Measurements from ENCODE around the gene LASP1. TPM values are rescaled to one million over a fixed set of nuclear protein-coding genes. Genes with fewer than 3 reads are reported as not detected.

The LASP1 gene
- 100 to 1,000 TPM in 3 of 5 donors, 10 to 100 TPM in 2; 93.0 to 183 (median 107) TPM for total RNA-seq
- polyA plus RNA-seq = 100 to 1,000 TPM in 1 of 3 donors, 10 to 100 TPM in 2; 33.7 to 119 (median 94.3) TPM
- long read RNA-seq, donor 1, full-length matches to known transcripts = 20 of 20 reads
- long read RNA-seq, donor 1, partial matches to known transcripts = 0 of 20 reads
- long read RNA-seq, donor 1, other reads (novel, unspliced or antisense) = 0 of 20 reads
- long read RNA-seq, donor 2, full-length matches to known transcripts = 23 of 23 reads
- long read RNA-seq, donor 2, partial matches to known transcripts = 0 of 23 reads
- long read RNA-seq, donor 2, other reads (novel, unspliced or antisense) = 0 of 23 reads
- long read RNA-seq, donor 3, full-length matches to known transcripts = 37 of 37 reads
- long read RNA-seq, donor 3, partial matches to known transcripts = 0 of 37 reads
- long read RNA-seq, donor 3, other reads (novel, unspliced or antisense) = 0 of 37 reads
- long read RNA-seq, donor 4, full-length matches to known transcripts = 3 of 3 reads
- long read RNA-seq, donor 4, partial matches to known transcripts = 0 of 3 reads
- long read RNA-seq, donor 4, other reads (novel, unspliced or antisense) = 0 of 3 reads
- long read RNA-seq, donor 5, full-length matches to known transcripts = 48 of 59 reads
- long read RNA-seq, donor 5, partial matches to known transcripts = 11 of 59 reads
- long read RNA-seq, donor 5, other reads (novel, unspliced or antisense) = 0 of 59 reads
- long read RNA-seq, donor 6, full-length matches to known transcripts = 57 of 73 reads
- long read RNA-seq, donor 6, partial matches to known transcripts = 16 of 73 reads
- long read RNA-seq, donor 6, other reads (novel, unspliced or antisense) = 0 of 73 reads
- long read RNA-seq, donor 7, full-length matches to known transcripts = 39 of 81 reads
- long read RNA-seq, donor 7, partial matches to known transcripts = 42 of 81 reads
- long read RNA-seq, donor 7, other reads (novel, unspliced or antisense) = 0 of 81 reads
- long read RNA-seq, donor 8, full-length matches to known transcripts = 44 of 51 reads
- long read RNA-seq, donor 8, partial matches to known transcripts = 7 of 51 reads
- long read RNA-seq, donor 8, other reads (novel, unspliced or antisense) = 0 of 51 reads
- long read RNA-seq, donor 9, full-length matches to known transcripts = 18 of 193 reads
- long read RNA-seq, donor 9, partial matches to known transcripts = 175 of 193 reads
- long read RNA-seq, donor 9, other reads (novel, unspliced or antisense) = 0 of 193 reads
- long read RNA-seq, donor 10, full-length matches to known transcripts = 12 of 12 reads
- long read RNA-seq, donor 10, partial matches to known transcripts = 0 of 12 reads
- long read RNA-seq, donor 10, other reads (novel, unspliced or antisense) = 0 of 12 reads

DNA sequence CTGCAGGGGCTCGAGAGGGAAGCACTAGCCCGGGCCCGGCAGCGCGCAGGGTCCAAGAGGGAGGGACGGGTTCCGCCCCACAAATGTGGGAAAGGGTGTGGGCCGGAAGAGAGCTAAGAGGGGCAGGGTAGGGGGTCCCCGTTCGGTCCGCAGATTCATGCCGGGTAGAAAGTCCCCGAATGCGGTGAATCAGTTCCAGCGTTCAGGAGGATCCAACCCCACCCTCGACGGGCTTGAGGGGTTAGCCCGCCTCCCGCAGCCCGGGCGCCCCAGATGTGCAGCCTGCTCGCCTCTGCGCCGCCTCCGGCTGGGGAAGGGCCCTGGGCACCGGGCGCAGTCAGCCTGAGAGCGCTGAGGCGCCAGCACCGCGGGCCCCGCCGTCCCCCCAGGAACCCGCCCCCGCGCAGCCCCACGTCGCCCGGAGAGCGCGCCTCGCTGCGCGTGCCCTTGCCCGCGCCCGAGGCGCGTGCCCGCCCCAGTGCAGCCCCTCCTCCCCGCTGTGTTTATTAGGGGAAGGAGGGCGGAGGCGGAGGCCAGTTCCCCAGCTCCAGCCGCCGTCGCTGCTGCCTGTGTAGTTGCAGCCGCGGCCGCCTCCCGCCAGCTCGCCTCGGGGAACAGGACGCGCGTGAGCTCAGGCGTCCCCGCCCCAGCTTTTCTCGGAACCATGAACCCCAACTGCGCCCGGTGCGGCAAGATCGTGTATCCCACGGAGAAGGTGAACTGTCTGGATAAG lies at the start of gene LASP1:
Gene LASP1 (plus strand): TSS at position 533 of the 733 bp plus-strand sequence. CDS start 132 bp downstream, at position 665.
- peak; percentile 92 to 96 for DNase-seq
- Histone ChIP-seq H3K27me3 (no peaks in the 10 kb centered on the region), H3K36me3 (peaks cover 0 to 4% (median 0%) of the 10 kb centered on the region in 4 donors), H3K4me3 (peak within 1 kb of the TSS; percentile 91 to 100 (median 94)), H3K9me3 (no peaks in the 10 kb centered on the region), H3K4me1 (peaks cover 51 to 55% (median 54%) of the 10 kb centered on the region in 4 donors), H3K27ac (peak within 1 kb of the TSS; percentile 95 to 98 (median 97))
- intact Hi-C loops (cut with DNase I; ENCODE audit: low total_unique reads) = no loop called here
- no peak for TF ChIP-seq CTCF (IDR thresholded peaks at IDR 0.05)
- peak; percentile 86 to 100 (median 99) for TF ChIP-seq POLR2AphosphoS5 (IDR thresholded peaks at IDR 0.05)
- peak in 2 of 4 donors; percentile 84 to 96 for TF ChIP-seq POLR2A (IDR thresholded peaks at IDR 0.05)
- TF ChIP-seq EP300 (IDR thresholded peaks at IDR 0.05) = no peak
- WGBS, 5 donors = 0 to 1% (median 0%) methylated on average over 23 to 73 of the region's 73 CpGs

DNA sequence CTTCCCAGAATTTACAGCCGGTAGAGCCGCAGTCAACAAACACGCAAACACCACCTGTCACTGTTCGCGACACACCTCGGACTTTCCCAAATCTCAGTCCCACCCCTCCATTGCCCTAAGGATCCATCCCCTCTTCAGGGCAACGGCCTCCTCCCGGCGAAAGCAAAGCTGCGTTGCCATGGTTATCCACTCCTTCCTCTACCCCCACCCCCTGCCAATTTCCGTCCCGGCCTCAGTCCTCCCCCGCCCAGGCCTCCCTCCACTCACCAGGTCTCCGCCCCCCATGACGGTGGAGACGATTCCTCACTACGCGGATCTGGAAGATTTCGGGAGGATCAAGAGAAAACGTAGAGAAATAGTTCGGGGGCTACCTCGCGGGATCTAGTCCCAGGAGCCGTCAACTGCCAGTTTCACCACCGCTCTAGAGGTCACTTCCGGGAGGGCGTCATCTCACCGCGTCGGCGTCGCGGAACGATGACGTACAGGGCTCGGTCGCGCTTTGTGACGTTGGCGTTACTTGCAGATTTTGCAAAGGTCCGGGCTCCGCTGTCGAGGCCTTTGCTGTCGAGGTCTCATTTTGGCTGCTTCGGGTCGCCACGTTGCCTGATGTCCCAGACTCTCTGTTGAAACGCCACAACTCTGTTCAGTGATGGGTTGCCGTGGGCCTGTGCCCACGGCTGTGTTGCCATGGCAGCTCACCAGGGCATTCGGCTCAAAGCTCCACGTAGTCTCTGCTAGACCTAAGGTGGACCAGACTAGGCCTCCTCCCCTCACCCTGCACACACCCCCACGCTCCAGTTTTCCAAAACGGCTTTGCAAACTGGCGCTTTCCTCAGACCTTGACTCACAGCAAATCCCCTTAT lies 44.7 kb upstream of the LASP1 start, which contains the start of gene CWC25:
Gene CWC25 (minus strand): TSS at position 423 of the 863 bp plus-strand sequence. CDS start 138 bp downstream, at position 285.
- TF ChIP-seq POLR2AphosphoS5 (IDR thresholded peaks at IDR 0.05) (peak; percentile 98 to 100 (median 99)), CTCF (IDR thresholded peaks at IDR 0.05) (no peak), POLR2A (IDR thresholded peaks at IDR 0.05) (peak in 2 of 4 donors; percentile 43 to 87), EP300 (IDR thresholded peaks at IDR 0.05) (peak; percentile 80)
- H3K9me3 ChIP-seq = no peaks in the 10 kb centered on the region
- 1 to 2% (median 1%) methylated on average over 37 to 55 of the region's 55 CpGs for WGBS, 5 donors
- H3K27ac ChIP-seq = peak within 1 kb of the TSS; percentile 95 to 99 (median 99)
- peaks cover 17 to 41% (median 26%) of the 10 kb centered on the region in 4 donors for H3K4me1 ChIP-seq
- intact Hi-C loops (cut with DNase I; ENCODE audit: low total_unique reads) = no loop called here
- H3K27me3 ChIP-seq = no peaks in the 10 kb centered on the region
- peak; percentile 96 to 98 for DNase-seq
- H3K4me3 ChIP-seq = peak within 1 kb of the TSS; percentile 80 to 97 (median 94)
- peaks cover 9 to 22% (median 18%) of the 10 kb centered on the region in 4 donors for H3K36me3 ChIP-seq

GRCh38 chr17:38825762-38826247 lies 44.1 kb upstream of the LASP1 start:
- Histone ChIP-seq H3K36me3 (peaks cover 2 to 15% (median 11%) of the 10 kb centered on the region in 4 donors), H3K4me1 (peaks cover 17 to 41% (median 26%) of the 10 kb centered on the region in 4 donors), H3K4me3 (peak overlapping the region; percentile 80 to 97 (median 94)), H3K9me3 (no peaks in the 10 kb centered on the region), H3K27ac (peak overlapping the region; percentile 95 to 99 (median 99)), H3K27me3 (no peaks in the 10 kb centered on the region)
- 89 to 93% (median 92%) methylated on average over 17 of the region's 17 CpGs for WGBS, 5 donors
- no peak for TF ChIP-seq POLR2AphosphoS5 (IDR thresholded peaks at IDR 0.05)
- TF ChIP-seq EP300 (IDR thresholded peaks at IDR 0.05) = no peak
- intact Hi-C loops (cut with DNase I; ENCODE audit: low total_unique reads) = no loop called here
- no peak for DNase-seq
